Activated CD4-positive, alpha-beta T cell treated with anti-CD3 and anti-CD28 coated beads for 36 hours (primary cell): ENCODE data around the gene VPS33A. TPM values are rescaled to one million over a fixed set of nuclear protein-coding genes. Genes with fewer than 3 reads are reported as not detected.
A peak's percentile ranks its signal among the peaks of the same experiment; 100 is the strongest.
"Not testable (repeated sequence)": the region's sequence is repeated elsewhere in the genome, so short reads cannot be mapped to it uniquely, and the experiment has no call there.

Experiments used
- ATAC-seq: fragments of 200-7000 bp; cut with Tn5 transposase; one replicate; pipeline ENCODE4 v1.10.0; 2021; ENCODE audit warnings: mild to moderate bottlenecking, moderate library complexity
- CTCF ChIA-PET: fragments of 350-600 bp; sonication (Branson Sonifier 250); formaldehyde crosslinking; loops from one replicate; lab custom pipeline; 2021; ENCODE audit warnings: antibody characterized with exemption; lab: Charles Lee
- POLR2A ChIA-PET: fragments of 350-600 bp; sonication (Branson Sonifier 250); formaldehyde crosslinking; loops from one replicate; lab custom pipeline; 2021; ENCODE audit warnings: antibody characterized with exemption, inconsistent platforms; lab: Charles Lee
- DNase-seq: peaks from one replicate; pipeline ENCODE4 v3.0.0-alpha.2; 2020
- H3K27ac Mint-ChIP-seq: one replicate; pipeline ENCODE4 v1.8.0; 2021; ENCODE audit warnings: mixed read lengths
- H3K27me3 Mint-ChIP-seq: one replicate; pipeline ENCODE4 v1.8.0; 2021; ENCODE audit warnings: mixed read lengths
- H3K36me3 Mint-ChIP-seq: one replicate; pipeline ENCODE4 v1.8.0; 2021; ENCODE audit warnings: low read depth, mixed read lengths
- H3K4me1 Mint-ChIP-seq: one replicate; pipeline ENCODE4 v1.8.0; 2021; ENCODE audit warnings: mixed read lengths
- H3K4me3 Mint-ChIP-seq: one replicate; pipeline ENCODE4 v1.8.0; 2021; ENCODE audit warnings: mild to moderate bottlenecking, moderate library complexity, mixed read lengths
- H3K9me3 Mint-ChIP-seq: one replicate; pipeline ENCODE4 v1.8.0; 2021; ENCODE audit warnings: low read depth, mixed read lengths
- intact Hi-C, 2 experiments: fragments of 100-400 bp; cut with DNase I in 1 of 2; cut with micrococcal nuclease in 1 of 2; formaldehyde crosslinking; loops; one replicate each; pipeline versions ENCODE4 v1.14.2 to v1.15.1; 2022 to 2024; cut with DNase I, micrococcal nuclease
- total RNA-seq, 2 experiments: library from RNA; stranded (reverse); gene quantifications; one replicate each; pipeline ENCODE4 v1.2.3, GENCODE V29; 2021

The VPS33A gene
- total RNA-seq, 2 experiments from 2014 or later: 24.8 to 26.4 TPM

DNA sequence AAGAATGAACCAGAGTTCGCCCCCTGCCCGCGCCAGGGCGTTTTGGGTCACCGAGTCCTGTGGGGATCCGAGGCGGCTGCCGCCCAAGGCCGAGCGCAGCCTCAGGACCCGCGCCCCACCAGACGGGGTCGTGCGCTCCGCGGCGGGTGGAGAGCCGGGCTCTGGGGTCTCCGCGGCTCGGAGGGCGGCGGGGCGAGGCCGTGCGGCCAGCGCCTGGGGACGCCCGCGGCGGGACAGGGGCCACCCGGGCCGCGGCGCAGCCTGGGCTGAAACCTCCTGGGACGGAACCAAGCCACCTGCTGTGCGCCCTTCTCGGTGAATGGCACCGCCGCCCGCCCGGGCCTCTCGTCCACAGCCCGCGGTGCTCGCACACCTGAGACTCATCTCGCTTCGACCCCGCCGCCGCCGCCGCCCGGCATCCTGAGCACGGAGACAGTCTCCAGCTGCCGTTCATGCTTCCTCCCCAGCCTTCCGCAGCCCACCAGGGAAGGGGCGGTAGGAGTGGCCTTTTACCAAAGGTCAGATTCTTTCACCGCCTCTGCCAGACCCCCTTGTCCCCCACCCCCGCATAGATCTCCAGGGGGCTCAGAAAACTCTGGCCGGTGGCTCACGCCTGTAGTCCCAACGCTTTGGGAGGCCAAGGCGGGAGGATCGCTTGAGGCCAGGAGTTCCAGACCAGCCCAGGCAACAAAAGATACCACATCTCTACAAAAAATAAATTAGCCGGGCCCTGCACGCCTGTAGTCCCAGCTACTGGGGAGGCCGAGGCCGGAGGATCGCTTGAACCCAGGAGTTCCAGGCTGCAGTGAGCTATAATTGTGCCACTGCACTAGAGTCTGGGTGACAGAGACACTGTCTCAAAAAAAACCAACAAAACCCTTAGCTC, 61.9 kb downstream of the VPS33A start:
- peak overlapping the region; percentile 46 for H3K4me3 Mint-ChIP-seq
- H3K27me3 Mint-ChIP-seq: peaks cover 17% of the 10 kb centered on the region
- H3K9me3 Mint-ChIP-seq: no peaks in the 10 kb centered on the region
- DNase-seq (peak; percentile 49), ATAC-seq (no peak)
- intact Hi-C loops: no loop called here
- peaks cover 9% of the 10 kb centered on the region for H3K36me3 Mint-ChIP-seq
- POLR2A ChIA-PET: no interaction called here
- CTCF ChIA-PET: interaction anchor here (0.7 to 1.0 kb wide), 3 partner anchors 16 to 28 kb away, joined by 3 read pairs; partner anchors contain the start of gene DIABLO
- no peak overlapping the region for H3K27ac Mint-ChIP-seq
- H3K4me1 Mint-ChIP-seq: peaks cover 12% of the 10 kb centered on the region

DNA sequence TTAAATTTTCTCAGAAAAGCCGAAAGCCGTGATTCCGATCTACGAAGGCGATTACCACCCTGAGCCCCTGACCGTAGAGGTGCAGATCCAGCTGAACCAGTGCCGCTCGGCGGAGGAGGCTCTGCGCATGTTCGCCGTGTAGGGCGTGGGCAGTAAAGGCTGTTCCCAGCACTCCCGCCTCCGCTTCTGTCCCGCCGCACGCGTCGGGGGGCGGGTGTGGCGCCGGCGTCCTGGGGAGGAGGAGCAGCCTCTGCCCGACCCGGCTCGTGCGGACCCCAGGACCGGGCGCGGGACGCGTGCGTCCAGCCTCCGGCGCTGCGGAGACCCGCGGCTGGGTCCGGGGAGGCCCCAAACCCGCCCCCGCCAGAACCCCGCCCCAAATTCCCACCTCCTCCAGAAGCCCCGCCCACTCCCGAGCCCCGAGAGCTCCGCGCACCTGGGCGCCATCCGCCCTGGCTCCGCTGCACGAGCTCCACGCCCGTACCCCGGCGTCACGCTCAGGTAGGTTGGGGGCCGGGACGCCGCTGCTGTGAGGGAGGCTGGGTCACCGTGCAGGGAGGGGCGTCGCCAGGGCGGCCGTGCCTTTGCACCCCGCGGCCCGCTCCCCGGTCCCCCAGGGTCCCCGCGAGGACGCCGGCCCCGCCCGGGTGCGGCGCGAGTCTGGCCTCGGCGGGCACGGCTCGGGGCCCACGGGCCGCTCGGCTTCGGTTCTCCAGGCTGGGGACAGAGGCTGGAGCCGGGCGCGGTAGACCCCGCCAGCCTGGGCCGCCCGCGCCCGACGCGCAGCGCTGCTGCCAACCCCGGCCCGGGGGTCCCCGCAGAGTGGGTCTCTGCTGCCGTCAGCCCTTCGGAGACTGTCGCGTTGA, 62.8 kb downstream of the VPS33A start, which contains the start of gene B3GNT4:
B3GNT4 (plus strand) TSS at position 409 of the 866 bp plus-strand sequence. CDS start 910 bp downstream, outside the sequence.
- intact Hi-C loops: loop anchor here in 1 of 2 experiments (1.0 kb wide), 3 partner anchors 23 to 364 kb away; partner anchors contain the start of genes DIABLO and VPS33A

DNA sequence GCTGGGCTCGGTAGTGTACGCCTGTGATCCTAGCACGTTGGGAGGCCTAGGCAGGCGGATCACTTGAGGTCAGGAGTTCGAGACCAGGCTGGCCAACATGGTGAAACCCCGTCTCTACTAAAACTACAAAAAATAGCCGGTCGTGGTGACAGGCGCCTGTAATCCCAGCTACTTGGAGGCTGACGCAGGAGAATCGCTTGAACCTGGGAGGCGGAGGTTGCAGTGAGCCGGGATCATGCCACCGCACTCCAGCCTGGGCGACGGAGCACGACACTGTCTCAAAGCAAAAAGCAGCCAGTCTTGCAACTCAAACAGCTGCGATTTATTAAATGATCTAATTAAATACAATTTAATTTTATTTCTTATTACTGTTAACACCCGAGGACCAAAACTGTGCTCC, 63.5 kb downstream of the VPS33A start:
- POLR2A ChIA-PET: interaction anchor here (1.0 kb wide), 1 partner anchor 23 kb away, joined by 3 read pairs; the partner anchor contains the start of gene DIABLO

More for the DNA sequence above, 62.8 kb downstream of the VPS33A start, which contains the start of gene B3GNT4:
- POLR2A ChIA-PET: interaction anchor here (0.6 to 1.0 kb wide), 2 partner anchors 22 to 290 kb away, joined by 3 read pairs; partner anchors contain the start of gene DIABLO
- Mint-ChIP-seq H3K27ac (no peak within 1 kb of the TSS), H3K4me3 (peak within 1 kb of the TSS; percentile 74), H3K4me1 (peaks cover 12% of the 10 kb centered on the region), H3K36me3 (peaks cover 6% of the 10 kb centered on the region), H3K9me3 (no peaks in the 10 kb centered on the region), H3K27me3 (peaks cover 17% of the 10 kb centered on the region)
- DNase-seq (peak; percentile 85), ATAC-seq (peak; percentile 81)
- CTCF ChIA-PET: no interaction called here

DNA sequence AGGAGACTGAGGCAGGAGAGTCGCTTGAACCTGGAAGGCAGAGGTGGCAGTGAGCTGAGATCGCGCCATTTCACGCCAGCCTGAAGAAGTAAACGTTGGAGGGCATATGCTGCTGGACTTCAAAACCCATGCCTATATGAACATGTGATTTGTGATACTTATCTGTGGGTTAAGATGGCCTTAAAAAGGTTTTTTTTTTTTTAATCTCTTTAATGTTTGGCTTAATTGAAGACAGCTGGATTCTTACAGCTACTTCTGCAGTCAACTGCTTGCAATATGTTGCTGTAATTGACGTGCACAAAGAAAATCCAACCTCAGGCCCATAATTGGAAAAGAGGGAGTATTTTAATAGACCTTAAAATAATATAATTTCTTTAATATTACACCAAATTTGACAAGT, 64.3 kb downstream of the VPS33A start:
- H3K27ac Mint-ChIP-seq: no peak overlapping the region
- H3K27me3 Mint-ChIP-seq: peaks cover 21% of the 10 kb centered on the region
- no peak overlapping the region for H3K4me3 Mint-ChIP-seq
- ChIA-PET CTCF (interaction anchor here (1.0 kb wide), 1 partner anchor 114 kb away, joined by 5 read pairs; no protein-coding TSS in a partner anchor), POLR2A (no interaction called here)
- DNase-seq (no peak), ATAC-seq (no peak)
- H3K36me3 Mint-ChIP-seq: no peaks in the 10 kb centered on the region
- intact Hi-C loops: no loop called here
- no peaks in the 10 kb centered on the region for H3K9me3 Mint-ChIP-seq
- H3K4me1 Mint-ChIP-seq: peaks cover 20% of the 10 kb centered on the region

More for the DNA sequence above, 63.5 kb downstream of the VPS33A start:
- H3K4me1 Mint-ChIP-seq: peaks cover 15% of the 10 kb centered on the region
- CTCF ChIA-PET, H3K9me3 Mint-ChIP-seq, DNase-seq, ATAC-seq, H3K27ac Mint-ChIP-seq, H3K36me3 Mint-ChIP-seq: not testable (repeated sequence)
- H3K4me3 Mint-ChIP-seq: peak overlapping the region; percentile 74
- H3K27me3 Mint-ChIP-seq: peaks cover 17% of the 10 kb centered on the region
- intact Hi-C loops: loop anchor here in 1 of 2 experiments (1.0 kb wide), 3 partner anchors 23 to 364 kb away; partner anchors contain the start of genes DIABLO and VPS33A

DNA sequence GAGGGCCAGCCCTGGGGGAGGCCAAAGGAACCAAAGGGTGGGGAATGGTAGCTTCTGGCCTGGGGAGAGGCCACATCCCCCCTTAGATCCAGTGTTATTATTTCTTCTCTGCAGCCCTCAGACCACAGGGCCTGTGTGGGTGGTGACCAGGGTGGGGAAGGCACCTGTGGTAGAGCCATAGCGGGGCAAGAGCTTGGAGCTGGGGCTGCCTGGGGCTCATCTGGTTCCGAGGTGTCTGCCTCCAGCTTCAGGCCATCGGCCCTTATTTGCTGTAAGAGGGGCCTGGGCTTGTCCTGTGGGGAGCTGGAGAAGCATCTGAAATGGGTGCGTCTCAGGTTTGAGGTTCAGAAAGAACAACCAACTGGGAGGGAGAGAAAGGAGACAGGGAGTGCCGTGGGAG, 64.9 kb downstream of the VPS33A start:
- no peak for DNase-seq
- POLR2A ChIA-PET: no interaction called here
- H3K4me3 Mint-ChIP-seq: no peak overlapping the region
- H3K4me1 Mint-ChIP-seq: peaks cover 20% of the 10 kb centered on the region
- no peak for ATAC-seq
- CTCF ChIA-PET: interaction anchor here (1.0 kb wide), 1 partner anchor 113 kb away, joined by 5 read pairs; no protein-coding TSS in a partner anchor
- no peaks in the 10 kb centered on the region for H3K9me3 Mint-ChIP-seq
- no peak overlapping the region for H3K27ac Mint-ChIP-seq
- intact Hi-C loops: no loop called here
- H3K27me3 Mint-ChIP-seq: peaks cover 24% of the 10 kb centered on the region
- no peaks in the 10 kb centered on the region for H3K36me3 Mint-ChIP-seq

DNA sequence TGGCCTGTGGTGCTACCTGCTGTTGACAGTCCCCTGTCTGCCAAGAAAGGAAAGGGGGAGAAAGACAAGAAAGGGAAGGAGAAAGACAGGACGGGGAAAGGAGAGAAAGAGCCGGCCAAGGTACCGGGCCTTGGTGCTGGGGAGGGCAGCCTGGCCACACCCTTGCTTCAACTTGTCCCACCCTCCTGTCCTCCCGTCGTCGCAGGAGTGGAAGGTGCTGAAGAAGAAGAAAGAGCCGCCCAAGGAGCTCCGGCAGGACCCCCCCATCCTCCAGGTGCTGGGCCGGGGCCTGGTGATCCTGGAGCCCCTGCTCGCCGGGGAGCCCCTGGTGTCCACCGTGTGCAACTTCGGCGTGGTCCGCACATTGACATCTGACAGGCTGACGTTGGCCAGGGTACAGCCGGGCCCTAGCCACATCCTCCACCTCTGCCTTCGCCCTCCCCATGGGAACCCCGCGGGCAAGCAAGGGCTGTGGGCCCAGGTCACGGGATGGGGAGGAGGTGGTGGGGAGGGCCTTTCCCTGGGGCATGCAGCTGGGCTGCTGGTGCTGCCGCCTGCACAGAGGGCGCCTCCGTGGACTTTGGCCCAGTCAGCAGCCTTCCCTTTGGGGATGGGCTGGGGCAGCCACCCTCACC, 65.6 kb downstream of the VPS33A start:
- Mint-ChIP-seq H3K4me1 (peaks cover 20% of the 10 kb centered on the region), H3K27me3 (peaks cover 24% of the 10 kb centered on the region), H3K4me3 (no peak overlapping the region), H3K27ac (no peak overlapping the region), H3K36me3 (no peaks in the 10 kb centered on the region), H3K9me3 (no peaks in the 10 kb centered on the region)
- CTCF ChIA-PET: interaction anchor here (0.6 kb wide), 1 partner anchor 633 kb away, joined by 5 read pairs; no protein-coding TSS in a partner anchor
- intact Hi-C loops: no loop called here
- POLR2A ChIA-PET: no interaction called here
- DNase-seq: no peak
- ATAC-seq: no peak

DNA sequence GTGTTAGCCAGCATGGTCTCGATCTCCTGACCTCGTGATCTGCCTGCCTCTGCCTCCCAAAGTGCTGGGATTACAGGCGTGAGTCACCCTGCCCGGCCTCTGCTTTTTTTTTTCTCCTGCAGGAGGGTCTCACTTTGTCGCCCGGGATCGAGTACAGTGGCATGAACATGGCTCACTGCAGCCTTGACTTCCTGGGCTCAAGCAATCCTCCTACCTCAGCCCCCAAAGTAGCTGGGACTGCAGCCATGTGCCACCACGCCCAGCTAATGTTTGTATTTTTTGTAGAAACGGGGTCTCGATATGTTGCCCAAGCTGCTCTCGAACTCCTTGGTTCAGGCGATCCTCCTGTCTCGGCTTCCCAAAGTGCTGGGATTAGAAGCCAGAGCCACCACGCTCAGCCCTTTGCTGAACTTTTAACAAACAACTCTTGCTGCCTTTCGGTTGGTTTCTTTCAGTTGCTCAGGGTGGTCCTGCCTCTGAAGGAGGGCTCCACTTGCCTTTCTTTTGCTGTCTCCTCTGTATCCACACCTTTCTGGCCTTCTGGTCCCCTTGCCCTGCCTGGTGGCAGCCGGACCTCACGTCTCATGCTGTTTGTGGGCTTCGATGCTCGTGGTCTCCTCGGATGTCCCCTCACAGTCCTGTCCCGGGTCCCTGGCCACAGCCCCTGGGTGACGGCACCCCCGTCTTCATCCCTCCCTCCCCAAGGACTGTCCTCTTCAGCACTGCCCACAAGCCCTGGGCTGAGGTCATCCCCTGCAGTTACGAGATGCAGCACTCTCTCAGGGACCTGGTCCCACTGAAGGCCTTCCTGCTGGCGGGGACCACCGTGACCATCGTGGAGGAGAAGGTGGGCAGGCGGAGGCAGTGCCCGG, 66.6 kb downstream of the VPS33A start:
- POLR2A ChIA-PET: no interaction called here
- CTCF ChIA-PET: no interaction called here
- peaks cover 20% of the 10 kb centered on the region for H3K27me3 Mint-ChIP-seq
- H3K36me3 Mint-ChIP-seq: no peaks in the 10 kb centered on the region
- no peak for ATAC-seq
- peaks cover 3% of the 10 kb centered on the region for H3K9me3 Mint-ChIP-seq
- no peak overlapping the region for H3K4me3 Mint-ChIP-seq
- no peak overlapping the region for H3K27ac Mint-ChIP-seq
- DNase-seq: no peak
- peaks cover 18% of the 10 kb centered on the region for H3K4me1 Mint-ChIP-seq
- intact Hi-C loops: loop anchor here in 1 of 2 experiments (10.0 kb wide), 1 partner anchor 285 kb away; the partner anchor contains the start of gene CFAP251

DNA sequence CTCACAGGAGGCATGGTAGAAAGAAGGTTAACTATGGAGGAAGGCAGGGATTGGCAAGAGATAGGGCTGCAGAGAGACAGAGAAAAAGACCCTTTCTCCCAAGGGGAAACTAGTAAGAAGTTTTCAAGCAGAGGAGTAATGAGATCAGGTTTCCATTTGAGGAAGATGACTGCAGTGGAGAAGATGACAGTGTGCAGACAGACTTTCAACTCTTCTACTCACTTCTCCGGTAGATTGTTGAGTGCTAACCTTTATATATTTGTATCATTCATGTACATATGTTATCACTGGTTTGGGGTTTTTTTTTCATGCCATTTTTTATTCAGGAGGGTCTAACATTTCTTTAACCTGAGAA, 68.7 kb downstream of the VPS33A start:
- DNase-seq: no peak
- peak; percentile 79 for ATAC-seq
- ChIA-PET POLR2A (no interaction called here), CTCF (no interaction called here)
- intact Hi-C loops: loop anchor here in 1 of 2 experiments (10.0 kb wide), 1 partner anchor 283 kb away; the partner anchor contains the start of gene CFAP251
- H3K4me1 Mint-ChIP-seq: peaks cover 10% of the 10 kb centered on the region
- H3K9me3 Mint-ChIP-seq: peaks cover 3% of the 10 kb centered on the region
- peak overlapping the region; percentile 82 for H3K27ac Mint-ChIP-seq
- H3K36me3 Mint-ChIP-seq: no peaks in the 10 kb centered on the region
- H3K27me3 Mint-ChIP-seq: peaks cover 13% of the 10 kb centered on the region
- H3K4me3 Mint-ChIP-seq: peak overlapping the region; percentile 5

DNA sequence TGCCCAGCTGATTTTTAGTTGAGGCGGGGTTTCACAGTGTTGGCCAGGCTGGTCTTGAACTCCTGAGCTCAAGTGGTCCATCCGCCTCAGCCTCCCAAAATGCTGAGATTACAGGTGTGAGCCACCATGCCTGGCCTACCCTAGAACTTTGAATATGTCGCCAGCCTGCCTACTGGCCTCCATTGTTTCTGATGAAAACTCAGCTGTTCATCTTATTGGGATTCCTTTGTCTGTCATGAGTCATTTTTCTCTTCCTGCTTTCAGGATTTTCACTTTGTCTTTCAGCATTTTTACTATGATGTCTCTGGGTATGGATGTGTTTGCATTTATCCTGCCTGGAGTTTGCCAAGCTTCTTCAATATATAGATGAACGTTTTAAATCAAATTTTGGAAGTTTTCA, 70.9 kb downstream of the VPS33A start:
- ChIA-PET POLR2A (interaction anchor here (0.6 kb wide), 1 partner anchor 90 kb away, joined by 4 read pairs; no protein-coding TSS in a partner anchor), CTCF (interaction anchor here (0.6 to 1.2 kb wide), 4 partner anchors 22 to 339 kb away, joined by 3 read pairs; no protein-coding TSS in a partner anchor)
- Mint-ChIP-seq H3K4me1 (peaks cover 8% of the 10 kb centered on the region), H3K27me3 (peaks cover 12% of the 10 kb centered on the region), H3K4me3 (no peak overlapping the region), H3K9me3 (peaks cover 3% of the 10 kb centered on the region), H3K27ac (no peak overlapping the region), H3K36me3 (no peaks in the 10 kb centered on the region)
- intact Hi-C loops: loop anchor here in 1 of 2 experiments (10.0 kb wide), 1 partner anchor 281 kb away; the partner anchor contains the start of gene CFAP251
- ATAC-seq (no peak), DNase-seq (no peak)
